HG03439 (cell line): ENCODE measurements around the gene CCSER1.

Source experiments
- ATAC-seq: cut with Tn5 transposase; IDR thresholded peaks from one replicate; pipeline ENCODE4 v1.9.1; 2021; ENCODE audit warnings: mild to moderate bottlenecking, moderate library complexity; ENCODE audit not compliant: unreplicated experiment

CCSER1 gene

GRCh38 chr4:90127223-90127705 lies at the start of gene CCSER1:
CCSER1 (plus strand) TSS chr4:90127394.
- peak; percentile 74 for ATAC-seq

GRCh38 chr4:90078440-90078839 lies 48.8 kb upstream of the CCSER1 start:
- ATAC-seq, result no peak

DNA sequence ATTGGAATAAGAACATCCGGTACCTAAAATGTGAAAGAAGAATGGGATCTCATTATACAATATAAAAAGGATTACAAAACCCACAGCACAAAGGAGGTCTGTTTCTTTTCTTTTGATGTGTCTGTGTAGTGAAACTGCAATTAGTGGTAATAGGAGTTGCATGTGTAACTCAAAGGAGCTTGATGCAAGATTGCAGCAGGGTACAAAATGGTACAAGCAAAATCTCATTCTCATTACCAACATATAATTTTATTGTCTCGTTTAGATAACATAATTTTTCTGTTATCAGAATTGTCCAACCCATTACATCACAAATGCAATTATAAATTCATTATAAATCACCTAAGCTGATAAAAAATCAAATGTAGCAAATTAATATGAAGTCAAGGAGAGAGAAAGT lies 47.1 kb upstream of the CCSER1 start:
- ATAC-seq, result no peak

DNA sequence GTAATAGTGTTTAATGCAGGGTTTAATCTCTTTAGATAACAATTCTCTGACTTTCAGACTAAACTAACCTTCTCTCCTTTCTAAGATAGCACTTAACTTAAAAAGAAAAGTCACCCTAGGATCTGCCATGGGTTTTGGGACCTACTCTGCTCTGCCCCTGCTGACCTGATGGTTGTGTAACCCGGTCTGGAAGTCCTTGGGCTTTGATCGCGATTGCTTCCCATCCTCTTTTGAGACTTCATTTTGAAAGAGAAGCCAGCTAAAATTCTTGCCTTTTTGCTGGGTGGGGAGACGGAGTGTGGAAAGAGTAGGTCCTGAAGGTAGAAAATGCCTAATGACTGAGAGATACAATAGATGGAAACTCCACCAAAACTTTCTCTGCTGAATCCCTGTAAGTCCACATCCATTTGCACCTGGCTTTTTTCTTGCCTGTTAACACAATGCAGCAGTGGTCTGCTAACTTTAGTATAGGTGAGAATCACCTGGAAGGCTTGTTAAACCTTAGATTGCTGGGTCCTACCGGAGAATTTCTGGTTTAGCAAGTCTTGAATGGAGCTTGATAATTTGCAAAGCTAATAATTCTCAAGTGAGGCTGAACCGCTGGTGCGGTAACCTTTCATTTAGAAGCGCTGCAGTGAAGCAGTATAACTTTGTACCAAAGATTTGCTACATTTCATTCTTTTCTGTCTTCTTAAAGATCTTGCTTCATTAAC lies 45.6 kb upstream of the CCSER1 start:
- ATAC-seq, result no peak

DNA sequence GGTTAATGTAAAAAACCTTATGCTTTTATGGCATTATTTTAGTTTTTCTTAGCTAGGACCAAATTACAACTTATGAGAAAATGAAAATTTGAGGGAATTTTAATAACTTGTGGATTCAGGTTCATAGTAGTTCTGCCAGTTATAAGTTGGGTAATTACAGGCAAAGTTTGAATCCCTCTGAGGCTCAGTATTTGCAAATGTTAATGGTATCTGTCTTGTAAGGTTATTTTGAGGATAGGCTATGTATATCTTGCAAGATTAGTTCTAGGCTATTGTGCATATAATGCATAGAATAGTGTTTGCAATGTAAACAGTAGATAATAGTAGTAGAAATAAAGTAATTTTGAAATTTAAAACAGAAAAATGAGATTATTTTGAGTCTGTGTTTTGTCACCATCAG lies 44.7 kb upstream of the CCSER1 start:
- ATAC-seq, result no peak

DNA sequence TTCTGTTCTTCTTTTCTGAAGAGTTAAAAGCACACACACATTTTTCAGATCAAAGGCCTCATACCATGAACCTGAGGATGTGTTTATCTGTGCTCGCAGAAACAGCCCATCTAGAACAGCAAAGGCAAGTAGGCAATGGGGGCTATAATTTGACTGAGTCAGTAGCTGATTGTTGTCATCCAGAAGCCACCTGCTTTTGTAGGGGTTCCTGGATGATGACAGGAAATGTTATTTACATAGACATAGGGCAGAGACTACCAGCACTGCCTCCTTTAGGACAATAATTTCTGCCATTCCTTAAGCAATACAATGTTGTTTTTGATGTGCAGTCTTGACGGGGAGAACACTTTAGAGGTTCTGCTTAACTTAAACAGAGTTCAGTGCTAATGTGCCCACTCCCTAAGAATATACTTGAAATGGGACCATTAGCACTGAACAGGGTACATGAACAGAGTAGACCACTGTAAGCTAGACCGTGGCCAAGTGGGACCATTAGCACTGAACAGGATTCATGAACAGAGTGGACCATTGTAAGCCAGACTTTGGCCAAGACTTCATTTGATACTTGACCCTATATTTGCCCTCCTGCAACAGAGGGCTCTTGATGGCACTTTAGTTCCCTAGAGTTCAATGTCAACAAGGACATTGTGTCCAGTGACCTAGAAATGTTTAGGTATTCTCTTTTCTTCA lies 42.8 kb upstream of the CCSER1 start:
- ATAC-seq, result no peak

DNA sequence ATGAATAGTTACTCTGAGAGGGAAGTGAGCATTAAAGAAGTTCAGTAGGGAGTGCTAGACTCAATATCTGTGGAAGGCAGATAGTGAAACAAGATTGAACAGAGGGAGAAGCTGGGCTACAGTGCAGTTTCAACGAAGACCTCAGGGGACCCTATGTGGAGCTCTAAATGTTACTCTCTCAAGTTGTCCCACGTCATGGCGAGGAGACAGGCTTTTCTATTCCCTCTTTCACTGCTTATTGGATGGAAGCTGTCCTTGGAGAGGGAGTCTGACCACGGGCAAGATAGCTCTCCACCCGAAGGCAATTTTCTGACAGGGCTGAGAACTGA lies 42.3 kb upstream of the CCSER1 start:
- ATAC-seq, result no peak

DNA sequence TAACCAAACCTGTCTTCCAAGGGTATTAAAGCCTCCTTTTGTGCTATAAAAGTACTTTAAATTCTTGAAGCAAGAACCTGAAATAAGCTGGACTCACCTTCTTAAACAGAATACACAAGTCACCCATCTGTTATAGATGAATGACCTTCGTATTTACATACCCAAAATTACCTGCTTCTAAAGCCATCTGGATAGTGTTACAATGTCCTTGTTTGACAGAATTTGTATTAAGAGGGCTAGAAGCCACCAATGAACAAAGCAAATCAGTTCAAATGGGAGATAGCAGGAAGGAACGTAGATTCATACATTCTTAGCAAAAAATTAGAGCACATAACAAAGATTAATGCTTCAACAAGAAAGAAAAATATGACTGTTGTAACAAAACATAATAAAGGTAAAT lies 33.7 kb upstream of the CCSER1 start:
- ATAC-seq, result no peak

DNA sequence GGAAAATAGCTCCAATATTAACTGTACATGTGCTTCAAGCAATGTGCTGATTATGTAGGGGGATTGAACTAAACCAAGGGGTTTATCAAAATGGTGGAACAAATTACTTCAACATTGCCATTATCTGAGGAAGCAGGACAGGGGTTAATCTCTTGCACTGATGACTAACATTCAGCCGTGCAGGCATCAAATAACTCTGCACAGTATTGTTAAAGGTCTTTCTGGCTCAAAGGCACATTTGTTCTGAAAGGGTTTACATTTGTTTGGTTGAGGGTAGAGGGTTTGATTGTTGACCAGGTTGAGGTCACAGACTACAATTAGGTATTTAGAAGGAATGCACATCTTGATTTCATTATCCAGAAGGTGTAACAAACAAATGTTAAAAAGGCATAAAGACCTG lies 32.2 kb upstream of the CCSER1 start:
- no peak for ATAC-seq

DNA sequence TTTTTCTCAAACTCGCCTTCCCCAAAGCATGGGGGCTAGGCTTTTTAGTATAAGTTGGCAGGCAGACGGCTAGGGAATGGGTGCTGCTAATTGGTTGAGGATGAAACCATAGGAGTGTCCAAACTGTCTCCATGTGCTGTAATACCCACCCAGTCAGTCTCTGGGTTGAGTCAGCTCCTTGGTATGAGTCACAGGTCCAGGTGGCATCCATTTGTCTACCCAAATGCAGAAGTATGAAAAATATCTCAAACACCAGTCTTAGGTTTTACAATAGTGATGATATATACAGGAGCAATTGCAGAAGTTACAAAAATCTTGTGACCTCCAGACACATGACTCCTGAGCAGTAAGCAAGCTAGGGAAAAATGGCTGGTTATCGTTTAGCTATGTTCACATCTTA lies 27.4 kb upstream of the CCSER1 start:
- ATAC-seq, result no peak

- no peak for ATAC-seq
Observed at GRCh38 chr4:90103991-90104390, 23.2 kb upstream of the CCSER1 start.

DNA sequence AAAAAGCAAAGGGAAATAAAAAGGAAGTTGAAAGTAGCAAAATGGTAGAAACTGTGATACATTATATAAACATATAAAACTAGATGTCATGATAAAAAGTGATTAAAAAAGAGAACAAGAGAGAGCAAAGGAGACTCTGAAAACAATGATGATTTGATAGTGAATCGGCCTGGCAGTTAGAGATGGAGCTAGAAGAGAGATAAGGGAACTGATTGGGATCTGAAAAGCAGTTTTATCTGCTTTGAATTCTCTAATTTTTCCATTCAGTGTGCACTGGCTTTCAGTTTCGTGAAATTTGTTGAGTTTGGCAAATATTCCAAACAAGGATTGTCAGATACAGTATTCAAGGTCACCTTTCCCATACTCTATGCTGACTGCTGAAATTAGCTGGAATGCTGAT lies 21.9 kb upstream of the CCSER1 start:
- ATAC-seq, result no peak

- no peak for ATAC-seq
Observed at GRCh38 chr4:90112715-90113114, 14.5 kb upstream of the CCSER1 start.

DNA sequence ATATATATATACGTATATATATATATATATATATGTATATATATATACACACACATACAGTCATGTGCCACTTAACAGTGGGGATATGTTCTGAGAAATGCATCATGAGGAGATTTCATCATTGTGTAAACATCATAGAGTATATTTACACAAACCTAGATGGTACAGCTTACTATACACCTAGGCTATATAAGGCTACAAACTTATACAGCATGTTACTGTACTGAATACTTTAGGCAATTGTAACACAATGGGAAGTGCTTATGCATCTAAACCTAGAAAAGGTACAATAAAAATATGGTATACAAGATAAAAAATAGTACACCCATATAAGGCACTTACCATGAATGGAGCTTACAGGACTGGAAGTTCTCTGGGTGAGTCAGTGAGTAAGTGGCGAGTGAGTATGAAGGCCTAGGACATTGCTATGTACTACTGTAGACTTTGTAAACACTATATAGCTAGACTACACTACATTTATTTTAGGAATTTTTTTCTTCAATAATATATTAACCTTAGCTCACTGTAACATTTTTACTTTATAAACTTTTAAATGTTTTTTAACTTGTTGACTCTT lies 13.2 kb upstream of the CCSER1 start:
- ATAC-seq, result no peak

DNA sequence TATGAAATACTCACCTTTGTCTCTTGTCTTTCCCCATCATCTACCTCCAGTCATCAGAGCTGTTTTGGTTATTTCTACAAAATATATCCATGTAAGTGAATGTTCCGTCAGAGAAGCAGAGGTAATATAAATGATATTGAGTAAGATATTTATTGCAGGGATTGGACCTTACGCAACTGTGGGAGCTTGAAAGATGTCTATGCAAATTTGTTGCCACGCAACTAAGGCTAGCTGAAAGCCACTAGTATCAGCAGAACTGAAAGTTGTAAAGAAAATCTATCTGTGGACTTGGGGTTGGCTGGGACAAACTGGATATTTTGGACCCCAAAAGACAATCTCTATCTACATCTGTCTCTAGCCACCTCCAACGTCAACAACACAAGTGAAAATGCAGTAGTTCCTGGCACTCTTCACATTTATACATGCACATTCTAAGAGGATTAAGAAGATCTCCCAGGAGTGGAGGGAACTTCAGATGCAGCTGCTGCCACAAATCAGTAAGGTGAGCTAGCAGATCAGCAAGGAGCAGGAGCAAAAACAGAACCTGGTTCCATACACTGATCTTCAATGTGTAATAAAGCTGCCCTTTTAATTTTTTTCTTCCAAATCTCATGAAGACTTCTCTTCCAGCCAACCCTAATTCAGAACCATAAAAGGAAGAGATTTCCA lies 8.5 kb upstream of the CCSER1 start:
- ATAC-seq, result peak; percentile 68

GRCh38 chr4:90120037-90120436 lies 7.2 kb upstream of the CCSER1 start:
- ATAC-seq, result no peak

GRCh38 chr4:90120815-90121214 lies 6.4 kb upstream of the CCSER1 start:
- no peak for ATAC-seq

- no peak for ATAC-seq
Observed at GRCh38 chr4:90121676-90122354, 5.4 kb upstream of the CCSER1 start.

GRCh38 chr4:90122355-90122748 lies 4.8 kb upstream of the CCSER1 start:
- ATAC-seq, result no peak

- no peak for ATAC-seq
Observed at GRCh38 chr4:90124276-90124675, 2.9 kb upstream of the CCSER1 start.

- no peak for ATAC-seq
Observed at GRCh38 chr4:90126805-90127204, 389 bp upstream of the CCSER1 start.
